Neural progenitor cell (in vitro differentiated cells): ENCODE data around the gene ARHGEF12.

Experiments used
- EZH2 ChIP-seq: fragments of 200-600 bp; sonication (generic); IDR thresholded peaks from 2 replicates; pipeline ENCODE4 v1.6.1; 2017; ENCODE audit warnings: antibody characterized with exemption, mild to moderate bottlenecking, moderate library complexity
- TF ChIP-seq, protein P1 (sequence below): fragments of 200-600 bp; sonication (generic); IDR thresholded peaks from 2 replicates; pipeline ENCODE4 v1.5.1; 2017; ENCODE audit warnings: antibody characterized with exemption, mild to moderate bottlenecking

DNA sequence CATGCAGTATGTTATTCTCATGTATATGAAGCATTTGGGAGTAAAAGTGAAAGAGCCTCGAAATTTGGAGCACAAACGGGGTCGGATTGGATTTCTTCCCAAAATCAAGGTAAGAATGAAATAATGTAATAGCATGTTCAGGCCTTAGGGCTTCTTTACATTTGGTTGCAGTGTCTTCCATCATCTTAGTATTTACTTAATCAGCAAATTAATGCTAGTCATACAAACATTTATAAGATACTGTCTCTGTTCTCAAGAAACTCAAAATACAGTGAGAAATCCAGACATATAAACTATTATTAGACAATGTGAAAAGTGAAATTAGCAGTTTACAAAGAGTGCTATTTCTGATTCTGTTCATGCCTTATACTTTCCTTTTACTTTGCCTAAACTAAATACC is 112.0 kb downstream of the ARHGEF12 start:
- TF ChIP-seq EZH2: no peak
- TF ChIP-seq, protein P1, sequence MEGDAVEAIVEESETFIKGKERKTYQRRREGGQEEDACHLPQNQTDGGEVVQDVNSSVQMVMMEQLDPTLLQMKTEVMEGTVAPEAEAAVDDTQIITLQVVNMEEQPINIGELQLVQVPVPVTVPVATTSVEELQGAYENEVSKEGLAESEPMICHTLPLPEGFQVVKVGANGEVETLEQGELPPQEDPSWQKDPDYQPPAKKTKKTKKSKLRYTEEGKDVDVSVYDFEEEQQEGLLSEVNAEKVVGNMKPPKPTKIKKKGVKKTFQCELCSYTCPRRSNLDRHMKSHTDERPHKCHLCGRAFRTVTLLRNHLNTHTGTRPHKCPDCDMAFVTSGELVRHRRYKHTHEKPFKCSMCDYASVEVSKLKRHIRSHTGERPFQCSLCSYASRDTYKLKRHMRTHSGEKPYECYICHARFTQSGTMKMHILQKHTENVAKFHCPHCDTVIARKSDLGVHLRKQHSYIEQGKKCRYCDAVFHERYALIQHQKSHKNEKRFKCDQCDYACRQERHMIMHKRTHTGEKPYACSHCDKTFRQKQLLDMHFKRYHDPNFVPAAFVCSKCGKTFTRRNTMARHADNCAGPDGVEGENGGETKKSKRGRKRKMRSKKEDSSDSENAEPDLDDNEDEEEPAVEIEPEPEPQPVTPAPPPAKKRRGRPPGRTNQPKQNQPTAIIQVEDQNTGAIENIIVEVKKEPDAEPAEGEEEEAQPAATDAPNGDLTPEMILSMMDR: no peak
